HEK293 (cell line): ENCODE data around the gene CPO.

Experiments
- KLF9 ChIP-seq: fragments of 450-650 bp; formaldehyde crosslinking; IDR thresholded peaks from 2 replicates; pipeline ENCODE4 v1.5.1; 2016; ENCODE audit warnings: missing biosample characterization, missing genetic modification characterization, low read depth
- YY1 ChIP-seq: fragments of 450-650 bp; formaldehyde crosslinking; IDR thresholded peaks from 2 replicates; pipeline ENCODE4 v1.5.1; 2018; ENCODE audit warnings: missing biosample characterization, missing genetic modification characterization
- ZBTB1 ChIP-seq: fragments of 450-650 bp; formaldehyde crosslinking; IDR thresholded peaks from 2 replicates; pipeline ENCODE4 v1.5.1; 2016; ENCODE audit warnings: missing biosample characterization, missing genetic modification characterization
- ZNF114 ChIP-seq: fragments of 450-650 bp; formaldehyde crosslinking; IDR thresholded peaks from 2 replicates; pipeline ENCODE4 v1.5.0; 2017; ENCODE audit warnings: missing biosample characterization, missing genetic modification characterization
- ZNF140 ChIP-seq: fragments of 450-650 bp; formaldehyde crosslinking; IDR thresholded peaks from 2 replicates; pipeline ENCODE4 v1.5.1; 2016; ENCODE audit warnings: missing biosample characterization, missing genetic modification characterization
- ZNF416 ChIP-seq: fragments of 450-650 bp; formaldehyde crosslinking; IDR thresholded peaks from 2 replicates; pipeline ENCODE4 v1.5.1; 2016; ENCODE audit warnings: missing biosample characterization, missing genetic modification characterization
- ZNF561 ChIP-seq: fragments of 450-650 bp; IDR thresholded peaks from 2 replicates; pipeline ENCODE4 v1.5.1; 2018; ENCODE audit warnings: missing biosample characterization, missing genetic modification characterization, borderline replicate concordance
- ZNF571 ChIP-seq: fragments of 450-650 bp; formaldehyde crosslinking; IDR thresholded peaks from 2 replicates; pipeline ENCODE4 v1.5.0; 2017; ENCODE audit warnings: missing biosample characterization, missing genetic modification characterization
- ZNF658 ChIP-seq: fragments of 450-650 bp; formaldehyde crosslinking; IDR thresholded peaks from 2 replicates; pipeline ENCODE4; 2016; ENCODE audit warnings: missing biosample characterization, missing genetic modification characterization
- TF ChIP-seq, protein P1 (sequence below): fragments of 450-650 bp; formaldehyde crosslinking; IDR thresholded peaks from 2 replicates; pipeline ENCODE4 v1.5.1; 2016; ENCODE audit warnings: missing biosample characterization, missing genetic modification characterization
- TF ChIP-seq, protein P2 (sequence below): fragments of 450-650 bp; formaldehyde crosslinking; IDR thresholded peaks from 2 replicates; pipeline ENCODE4 v1.5.1; 2016; ENCODE audit warnings: missing biosample characterization, missing genetic modification characterization
- TF ChIP-seq, protein P3 (sequence below): fragments of 450-650 bp; formaldehyde crosslinking; IDR thresholded peaks from 2 replicates; pipeline ENCODE4 v1.5.1; 2016; ENCODE audit warnings: missing biosample characterization, missing genetic modification characterization, low read depth
- TF ChIP-seq, protein P4 (sequence below): fragments of 450-650 bp; formaldehyde crosslinking; IDR thresholded peaks from 2 replicates; pipeline ENCODE4 v1.5.1; 2016; ENCODE audit warnings: missing biosample characterization, missing genetic modification characterization

DNA sequence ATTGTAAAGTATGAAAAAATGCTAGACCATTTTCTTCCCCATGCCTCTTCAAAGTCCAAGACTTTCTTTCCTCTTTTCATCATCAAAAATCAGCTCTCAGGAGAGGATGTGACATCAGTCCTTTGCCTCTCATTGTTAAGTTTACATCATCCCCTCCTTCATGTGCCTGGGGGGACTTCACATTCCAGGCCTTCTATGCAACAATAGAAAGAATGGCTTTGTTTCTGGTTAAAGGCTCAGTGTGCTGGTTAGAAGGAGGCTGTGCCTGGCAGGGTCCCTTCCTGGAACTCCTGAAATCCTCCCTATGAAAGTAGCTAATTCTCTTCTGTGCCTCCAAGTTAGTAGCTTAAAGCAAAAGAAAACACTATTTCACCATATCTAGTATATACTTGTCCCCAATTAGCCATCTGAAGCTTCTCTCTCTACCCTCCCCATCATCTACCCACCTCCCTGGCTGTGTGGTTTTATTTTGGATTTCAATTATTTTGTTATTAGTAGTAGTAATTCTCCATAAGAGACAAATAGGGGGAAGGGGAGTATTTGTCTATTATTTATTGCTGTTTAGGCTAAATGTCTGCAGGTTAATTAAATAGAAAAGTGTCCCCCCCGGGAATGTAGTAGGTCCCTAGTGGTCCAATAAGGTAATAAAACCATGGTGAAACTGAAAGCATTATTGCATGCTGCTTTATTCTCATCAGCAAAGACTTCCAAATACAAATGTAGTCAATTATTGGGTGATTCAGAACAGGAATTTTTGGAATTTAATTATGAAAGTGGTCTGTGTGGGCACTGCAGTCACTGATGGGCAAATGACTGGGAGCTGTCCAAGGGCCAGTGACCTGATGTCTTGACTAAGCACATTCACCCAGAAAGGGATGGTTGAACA is 69.0 kb downstream of the CPO start:
- TF ChIP-seq, protein P1, sequence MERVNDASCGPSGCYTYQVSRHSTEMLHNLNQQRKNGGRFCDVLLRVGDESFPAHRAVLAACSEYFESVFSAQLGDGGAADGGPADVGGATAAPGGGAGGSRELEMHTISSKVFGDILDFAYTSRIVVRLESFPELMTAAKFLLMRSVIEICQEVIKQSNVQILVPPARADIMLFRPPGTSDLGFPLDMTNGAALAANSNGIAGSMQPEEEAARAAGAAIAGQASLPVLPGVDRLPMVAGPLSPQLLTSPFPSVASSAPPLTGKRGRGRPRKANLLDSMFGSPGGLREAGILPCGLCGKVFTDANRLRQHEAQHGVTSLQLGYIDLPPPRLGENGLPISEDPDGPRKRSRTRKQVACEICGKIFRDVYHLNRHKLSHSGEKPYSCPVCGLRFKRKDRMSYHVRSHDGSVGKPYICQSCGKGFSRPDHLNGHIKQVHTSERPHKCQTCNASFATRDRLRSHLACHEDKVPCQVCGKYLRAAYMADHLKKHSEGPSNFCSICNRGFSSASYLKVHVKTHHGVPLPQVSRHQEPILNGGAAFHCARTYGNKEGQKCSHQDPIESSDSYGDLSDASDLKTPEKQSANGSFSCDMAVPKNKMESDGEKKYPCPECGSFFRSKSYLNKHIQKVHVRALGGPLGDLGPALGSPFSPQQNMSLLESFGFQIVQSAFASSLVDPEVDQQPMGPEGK (tag by site-specific recombination), result no peak
- TF ChIP-seq, protein P2, sequence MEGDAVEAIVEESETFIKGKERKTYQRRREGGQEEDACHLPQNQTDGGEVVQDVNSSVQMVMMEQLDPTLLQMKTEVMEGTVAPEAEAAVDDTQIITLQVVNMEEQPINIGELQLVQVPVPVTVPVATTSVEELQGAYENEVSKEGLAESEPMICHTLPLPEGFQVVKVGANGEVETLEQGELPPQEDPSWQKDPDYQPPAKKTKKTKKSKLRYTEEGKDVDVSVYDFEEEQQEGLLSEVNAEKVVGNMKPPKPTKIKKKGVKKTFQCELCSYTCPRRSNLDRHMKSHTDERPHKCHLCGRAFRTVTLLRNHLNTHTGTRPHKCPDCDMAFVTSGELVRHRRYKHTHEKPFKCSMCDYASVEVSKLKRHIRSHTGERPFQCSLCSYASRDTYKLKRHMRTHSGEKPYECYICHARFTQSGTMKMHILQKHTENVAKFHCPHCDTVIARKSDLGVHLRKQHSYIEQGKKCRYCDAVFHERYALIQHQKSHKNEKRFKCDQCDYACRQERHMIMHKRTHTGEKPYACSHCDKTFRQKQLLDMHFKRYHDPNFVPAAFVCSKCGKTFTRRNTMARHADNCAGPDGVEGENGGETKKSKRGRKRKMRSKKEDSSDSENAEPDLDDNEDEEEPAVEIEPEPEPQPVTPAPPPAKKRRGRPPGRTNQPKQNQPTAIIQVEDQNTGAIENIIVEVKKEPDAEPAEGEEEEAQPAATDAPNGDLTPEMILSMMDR (tag by site-specific recombination), result no peak
- TF ChIP-seq ZNF571 (no peak), ZBTB1 (tag by site-specific recombination) (no peak), ZNF561 (no peak), ZNF658 (tag by site-specific recombination) (no peak), ZNF114 (tag by site-specific recombination) (no peak), ZNF416 (no peak), KLF9 (tag by site-specific recombination) (no peak), YY1 (tag by site-specific recombination) (no peak), ZNF140 (tag by site-specific recombination) (no peak)
- TF ChIP-seq, protein P3, sequence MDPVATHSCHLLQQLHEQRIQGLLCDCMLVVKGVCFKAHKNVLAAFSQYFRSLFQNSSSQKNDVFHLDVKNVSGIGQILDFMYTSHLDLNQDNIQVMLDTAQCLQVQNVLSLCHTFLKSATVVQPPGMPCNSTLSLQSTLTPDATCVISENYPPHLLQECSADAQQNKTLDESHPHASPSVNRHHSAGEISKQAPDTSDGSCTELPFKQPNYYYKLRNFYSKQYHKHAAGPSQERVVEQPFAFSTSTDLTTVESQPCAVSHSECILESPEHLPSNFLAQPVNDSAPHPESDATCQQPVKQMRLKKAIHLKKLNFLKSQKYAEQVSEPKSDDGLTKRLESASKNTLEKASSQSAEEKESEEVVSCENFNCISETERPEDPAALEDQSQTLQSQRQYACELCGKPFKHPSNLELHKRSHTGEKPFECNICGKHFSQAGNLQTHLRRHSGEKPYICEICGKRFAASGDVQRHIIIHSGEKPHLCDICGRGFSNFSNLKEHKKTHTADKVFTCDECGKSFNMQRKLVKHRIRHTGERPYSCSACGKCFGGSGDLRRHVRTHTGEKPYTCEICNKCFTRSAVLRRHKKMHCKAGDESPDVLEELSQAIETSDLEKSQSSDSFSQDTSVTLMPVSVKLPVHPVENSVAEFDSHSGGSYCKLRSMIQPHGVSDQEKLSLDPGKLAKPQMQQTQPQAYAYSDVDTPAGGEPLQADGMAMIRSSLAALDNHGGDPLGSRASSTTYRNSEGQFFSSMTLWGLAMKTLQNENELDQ (tag by site-specific recombination), result no peak
- TF ChIP-seq, protein P4, sequence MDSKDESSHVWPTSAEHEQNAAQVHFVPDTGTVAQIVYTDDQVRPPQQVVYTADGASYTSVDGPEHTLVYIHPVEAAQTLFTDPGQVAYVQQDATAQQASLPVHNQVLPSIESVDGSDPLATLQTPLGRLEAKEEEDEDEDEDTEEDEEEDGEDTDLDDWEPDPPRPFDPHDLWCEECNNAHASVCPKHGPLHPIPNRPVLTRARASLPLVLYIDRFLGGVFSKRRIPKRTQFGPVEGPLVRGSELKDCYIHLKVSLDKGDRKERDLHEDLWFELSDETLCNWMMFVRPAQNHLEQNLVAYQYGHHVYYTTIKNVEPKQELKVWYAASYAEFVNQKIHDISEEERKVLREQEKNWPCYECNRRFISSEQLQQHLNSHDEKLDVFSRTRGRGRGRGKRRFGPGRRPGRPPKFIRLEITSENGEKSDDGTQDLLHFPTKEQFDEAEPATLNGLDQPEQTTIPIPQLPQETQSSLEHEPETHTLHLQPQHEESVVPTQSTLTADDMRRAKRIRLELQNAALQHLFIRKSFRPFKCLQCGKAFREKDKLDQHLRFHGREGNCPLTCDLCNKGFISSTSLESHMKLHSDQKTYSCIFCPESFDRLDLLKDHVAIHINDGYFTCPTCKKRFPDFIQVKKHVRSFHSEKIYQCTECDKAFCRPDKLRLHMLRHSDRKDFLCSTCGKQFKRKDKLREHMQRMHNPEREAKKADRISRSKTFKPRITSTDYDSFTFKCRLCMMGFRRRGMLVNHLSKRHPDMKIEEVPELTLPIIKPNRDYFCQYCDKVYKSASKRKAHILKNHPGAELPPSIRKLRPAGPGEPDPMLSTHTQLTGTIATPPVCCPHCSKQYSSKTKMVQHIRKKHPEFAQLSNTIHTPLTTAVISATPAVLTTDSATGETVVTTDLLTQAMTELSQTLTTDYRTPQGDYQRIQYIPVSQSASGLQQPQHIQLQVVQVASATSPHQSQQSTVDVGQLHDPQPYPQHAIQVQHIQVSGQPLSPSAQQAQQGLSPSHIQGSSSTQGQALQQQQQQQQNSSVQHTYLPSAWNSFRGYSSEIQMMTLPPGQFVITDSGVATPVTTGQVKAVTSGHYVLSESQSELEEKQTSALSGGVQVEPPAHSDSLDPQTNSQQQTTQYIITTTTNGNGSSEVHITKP, result no peak
